ENCODE data around the gene GPR61. TPM values are rescaled to one million over a fixed set of nuclear protein-coding genes. Genes with fewer than 3 reads are reported as not detected.

GPR61 gene
- total and polyA plus RNA-seq, 9 of the 15 experiments (the other 6 are each of a cell fraction or from before 2014, with no cell fraction given): 0.04 to 1.1 (median 0.25) TPM; not detected in 4

GRCh38 chr1:109493805-109494539 is 45.7 kb upstream of the GPR61 start, which contains the start of gene CYB561D1 (continued):
- TF ChIP-seq ZNF583 (CRISPR knock-in tag; IDR thresholded peaks at IDR 0.05) (0 out of 2 replicates have a peak, but pooled peaks have one; percentile 30), C11orf30 (IDR thresholded peaks at IDR 0.05; ENCODE audit: low read depth) (peak; percentile 87), GATA2 (CRISPR knock-in tag; IDR thresholded peaks at IDR 0.05) (no peak), E2F1 (CRISPR knock-in tag; IDR thresholded peaks at IDR 0.05) (no peak), CEBPB (tag; IDR thresholded peaks at IDR 0.05) (no peak), ARID3B (CRISPR knock-in tag; IDR thresholded peaks at IDR 0.05; ENCODE audit: borderline replicate concordance) (0 out of 2 replicates have a peak, but pooled peaks have one; percentile 76), ZNF174 (CRISPR knock-in tag; IDR thresholded peaks at IDR 0.05) (no peak), GTF2F1 (IDR thresholded peaks at IDR 0.05; ENCODE audit: low read depth, low read length) (no peak), SP2 (IDR thresholded peaks at IDR 0.05; ENCODE audit: extremely low read depth, low read depth, low read length, poor library complexity, severe bottlenecking) (peak; percentile 35), ETV5 (CRISPR knock-in tag; IDR thresholded peaks at IDR 0.05; ENCODE audit: low read depth) (peak; percentile 80), BDP1 (IDR thresholded peaks at IDR 0.05; ENCODE audit: insufficient read depth, insufficient read length) (no peak), USF1 (CRISPR knock-in tag; IDR thresholded peaks at IDR 0.05) (no peak), MBD1 (CRISPR knock-in tag; IDR thresholded peaks at IDR 0.05) (no peak), FOXA3 (CRISPR knock-in tag; conservative IDR thresholded peaks at IDR 0.05 in 1 of 2, IDR thresholded peaks at IDR 0.05 in 1 of 2) (peak in 1 of 2 experiments; percentile 14; a peak in 1 of 4 replicates), TAF15 (IDR thresholded peaks at IDR 0.05; ENCODE audit: low read depth, low read length) (no peak), L3MBTL2 (IDR thresholded peaks at IDR 0.05) (peak; percentile 55; the same call in 1 of the 2 replicates), CXXC5 (CRISPR knock-in tag; IDR thresholded peaks at IDR 0.05) (peak; percentile 92), CEBPG (CRISPR knock-in tag; IDR thresholded peaks at IDR 0.05) (no peak), CEBPG (tag; conservative IDR thresholded peaks at IDR 0.05 in 1 of 2, IDR thresholded peaks at IDR 0.05 in 1 of 2) (no peak), POLR2AphosphoS2 (IDR thresholded peaks at IDR 0.05; ENCODE audit: low read length) (no peak), SRF (CRISPR knock-in tag; IDR thresholded peaks at IDR 0.05) (no peak; a peak in 2 of 4 replicates), POLR2G (IDR thresholded peaks at IDR 0.05; ENCODE audit: low read depth, low read length) (peak; percentile 93)

Data from K562 (cell line).